Chondrocyte (in vitro differentiated cells): ENCODE data around the gene CRABP1. TPM values are rescaled to one million over a fixed set of nuclear protein-coding genes. Genes with fewer than 3 reads are reported as not detected.
A peak's percentile ranks its signal among the peaks of the same experiment; 100 is the strongest.

Experiments used
- DNase-seq: peaks from one replicate; pipeline ENCODE4 v3.0.0; 2021; ENCODE audit warnings: mixed read lengths, low spot score
- H3K27ac Mint-ChIP-seq: one replicate; pipeline ENCODE4 v1.8.0; 2021; ENCODE audit warnings: mild to moderate bottlenecking, moderate library complexity, mixed read lengths; ENCODE audit not compliant: unreplicated experiment
- H3K27me3 Mint-ChIP-seq: 2 replicates; pipeline ENCODE4 v1.8.0; 2021; ENCODE audit warnings: low read depth, mixed read lengths
- H3K36me3 Mint-ChIP-seq: 2 replicates; pipeline ENCODE4 v1.8.0; 2021; ENCODE audit warnings: low read depth, mixed read lengths
- H3K4me1 Mint-ChIP-seq: 2 replicates; pipeline ENCODE4 v1.8.0; 2021; ENCODE audit warnings: low read depth, mild to moderate bottlenecking, mixed read lengths
- H3K4me3 Mint-ChIP-seq: one replicate; pipeline ENCODE4 v1.8.0; 2021; ENCODE audit warnings: mild to moderate bottlenecking, moderate library complexity, mixed read lengths; ENCODE audit not compliant: unreplicated experiment
- H3K9me3 Mint-ChIP-seq: 2 replicates; pipeline ENCODE4 v1.8.0; 2021; ENCODE audit warnings: low read depth, mixed read lengths
- total RNA-seq: library from RNA; stranded (reverse); gene quantifications from 3 replicates; pipeline ENCODE4 v1.2.1, GENCODE V29; 2021
- TF ChIP-seq, protein P1 (sequence below): fragments of 200-600 bp; sonication (generic); IDR thresholded peaks from 2 replicates; pipeline ENCODE4 v1.5.0; 2021; ENCODE audit warnings: antibody characterized with exemption, mild to moderate bottlenecking, moderate library complexity

Gene CRABP1
- total RNA-seq, 1 donor from 2014 or later: not detected

DNA sequence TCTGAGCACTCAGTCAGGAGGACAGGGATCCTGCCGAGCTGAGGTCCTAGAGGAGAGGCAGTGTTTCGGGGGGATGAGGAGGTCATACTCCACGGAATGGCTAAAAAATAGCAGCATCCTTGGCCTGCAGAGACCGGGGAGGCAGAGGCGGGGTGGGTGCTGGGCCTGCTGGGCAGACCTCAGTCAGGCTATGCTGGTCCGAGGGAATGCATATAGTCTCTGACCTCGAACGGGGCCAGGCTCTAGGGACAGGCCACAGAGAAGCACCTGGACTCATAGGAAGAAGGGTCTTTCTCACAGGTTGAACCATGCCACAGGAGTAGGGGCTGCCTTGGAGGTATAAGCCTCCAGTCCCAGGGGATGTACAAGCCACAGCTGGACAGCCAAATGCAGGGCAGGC is 26.8 kb upstream of the CRABP1 start:
- DNase-seq: no peak
- H3K27ac Mint-ChIP-seq: no peak overlapping the region
- no peaks in the 10 kb centered on the region for H3K36me3 Mint-ChIP-seq
- H3K27me3 Mint-ChIP-seq: no peaks in the 10 kb centered on the region
- no peak overlapping the region for H3K4me3 Mint-ChIP-seq
- H3K9me3 Mint-ChIP-seq: no peaks in the 10 kb centered on the region
- no peaks in the 10 kb centered on the region for H3K4me1 Mint-ChIP-seq
- TF ChIP-seq, protein P1, sequence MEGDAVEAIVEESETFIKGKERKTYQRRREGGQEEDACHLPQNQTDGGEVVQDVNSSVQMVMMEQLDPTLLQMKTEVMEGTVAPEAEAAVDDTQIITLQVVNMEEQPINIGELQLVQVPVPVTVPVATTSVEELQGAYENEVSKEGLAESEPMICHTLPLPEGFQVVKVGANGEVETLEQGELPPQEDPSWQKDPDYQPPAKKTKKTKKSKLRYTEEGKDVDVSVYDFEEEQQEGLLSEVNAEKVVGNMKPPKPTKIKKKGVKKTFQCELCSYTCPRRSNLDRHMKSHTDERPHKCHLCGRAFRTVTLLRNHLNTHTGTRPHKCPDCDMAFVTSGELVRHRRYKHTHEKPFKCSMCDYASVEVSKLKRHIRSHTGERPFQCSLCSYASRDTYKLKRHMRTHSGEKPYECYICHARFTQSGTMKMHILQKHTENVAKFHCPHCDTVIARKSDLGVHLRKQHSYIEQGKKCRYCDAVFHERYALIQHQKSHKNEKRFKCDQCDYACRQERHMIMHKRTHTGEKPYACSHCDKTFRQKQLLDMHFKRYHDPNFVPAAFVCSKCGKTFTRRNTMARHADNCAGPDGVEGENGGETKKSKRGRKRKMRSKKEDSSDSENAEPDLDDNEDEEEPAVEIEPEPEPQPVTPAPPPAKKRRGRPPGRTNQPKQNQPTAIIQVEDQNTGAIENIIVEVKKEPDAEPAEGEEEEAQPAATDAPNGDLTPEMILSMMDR: no peak

DNA sequence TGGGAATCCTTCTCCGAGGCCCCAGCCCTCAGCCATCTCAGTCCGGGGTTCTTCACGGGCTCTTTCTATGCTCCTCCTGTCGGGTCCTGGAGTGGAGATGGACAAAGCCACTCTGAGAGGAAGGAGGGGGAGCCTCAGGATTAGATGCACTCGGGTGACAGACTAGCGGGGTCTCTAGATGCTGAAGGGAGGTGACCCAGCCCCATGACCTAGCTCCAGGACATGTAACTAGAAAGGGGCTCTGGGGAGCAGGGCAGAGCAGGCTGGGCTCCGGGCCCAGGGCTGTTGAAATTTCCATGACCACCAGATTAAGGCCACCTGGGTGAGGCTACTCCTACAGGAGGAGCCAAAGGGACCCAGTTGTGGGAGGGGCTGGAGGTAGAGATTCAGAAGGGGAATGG is 26.0 kb upstream of the CRABP1 start:
- DNase-seq: no peak
- H3K27ac Mint-ChIP-seq: no peak overlapping the region
- H3K4me3 Mint-ChIP-seq: no peak overlapping the region
- H3K9me3 Mint-ChIP-seq: no peaks in the 10 kb centered on the region
- H3K4me1 Mint-ChIP-seq: no peaks in the 10 kb centered on the region
- no peaks in the 10 kb centered on the region for H3K36me3 Mint-ChIP-seq
- no peaks in the 10 kb centered on the region for H3K27me3 Mint-ChIP-seq
- TF ChIP-seq, protein P1: no peak

DNA sequence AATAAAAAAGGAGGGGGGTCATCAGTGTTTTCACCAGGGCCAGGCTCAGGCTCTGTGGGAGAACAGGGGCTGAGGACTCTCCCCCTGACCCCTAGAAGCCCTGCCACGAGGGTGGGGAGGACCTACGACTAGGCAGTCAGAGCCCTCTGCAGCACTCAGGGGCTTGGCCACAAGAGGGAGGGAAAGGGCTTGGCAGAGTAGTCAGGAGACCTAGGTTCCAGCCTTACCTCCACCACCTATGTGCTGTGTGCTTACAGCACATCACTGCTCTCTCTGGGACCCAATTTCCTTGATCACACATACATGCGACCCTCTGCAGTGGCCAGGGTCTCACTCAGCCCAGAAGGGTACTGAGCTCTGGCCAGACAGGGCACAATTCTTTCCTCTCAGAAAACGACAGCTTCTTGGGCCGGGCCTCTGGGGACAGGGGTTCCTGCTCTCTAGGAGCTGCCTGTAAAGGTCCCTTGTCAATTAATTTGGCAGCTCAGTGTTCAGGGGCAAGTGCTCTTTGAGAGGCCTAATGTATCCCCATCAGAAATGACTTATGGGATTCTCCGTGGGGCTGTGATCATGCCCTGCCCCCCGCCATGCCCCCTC is 24.4 kb upstream of the CRABP1 start:
- DNase-seq: no peak
- H3K27ac Mint-ChIP-seq: no peak overlapping the region
- TF ChIP-seq, protein P1: peak; percentile 58
- H3K9me3 Mint-ChIP-seq: no peaks in the 10 kb centered on the region
- H3K4me3 Mint-ChIP-seq: no peak overlapping the region
- H3K36me3 Mint-ChIP-seq: no peaks in the 10 kb centered on the region
- H3K4me1 Mint-ChIP-seq: no peaks in the 10 kb centered on the region
- no peaks in the 10 kb centered on the region for H3K27me3 Mint-ChIP-seq

DNA sequence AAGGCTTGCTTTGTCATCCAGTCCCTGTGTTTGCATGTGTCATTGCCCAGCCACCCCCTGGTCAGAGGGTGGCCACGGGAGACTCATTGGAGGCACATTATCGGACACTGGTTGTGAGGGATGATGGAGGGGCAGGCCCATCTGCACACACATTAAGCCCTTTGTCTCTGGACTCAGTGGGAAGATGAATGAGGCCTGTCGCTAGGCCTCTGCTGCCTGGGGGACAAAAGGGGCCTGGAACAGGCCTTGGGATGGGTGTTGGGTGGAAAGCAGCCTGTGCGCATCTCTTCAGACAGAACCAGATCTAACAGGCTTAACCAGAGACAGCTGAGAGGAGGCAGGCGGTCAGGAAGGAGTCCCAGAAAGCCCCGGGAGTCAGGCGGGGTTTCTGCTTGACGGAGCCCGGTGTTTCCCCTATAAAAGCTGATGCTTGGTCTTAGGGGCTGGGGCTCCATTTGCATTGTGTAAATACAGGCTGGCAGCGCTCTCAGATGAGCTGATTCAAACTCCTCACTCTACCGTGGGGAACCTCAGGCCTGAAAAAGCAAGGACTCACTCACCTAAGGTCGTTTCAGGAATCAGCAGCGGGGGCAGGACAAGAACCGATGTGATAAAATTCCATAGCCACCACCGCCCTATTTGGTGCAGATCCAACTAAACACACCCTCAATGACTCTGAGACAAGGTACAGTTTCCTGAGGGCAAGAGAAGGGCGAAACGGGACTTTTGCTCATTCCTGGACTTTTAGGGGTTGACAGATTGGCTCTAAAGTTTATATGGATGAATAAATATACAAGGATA is 23.7 kb upstream of the CRABP1 start:
- Mint-ChIP-seq H3K36me3 (no peaks in the 10 kb centered on the region), H3K27ac (no peak overlapping the region), H3K9me3 (no peaks in the 10 kb centered on the region), H3K4me3 (no peak overlapping the region), H3K27me3 (no peaks in the 10 kb centered on the region), H3K4me1 (no peaks in the 10 kb centered on the region)
- TF ChIP-seq, protein P1: no peak
- DNase-seq: no peak

DNA sequence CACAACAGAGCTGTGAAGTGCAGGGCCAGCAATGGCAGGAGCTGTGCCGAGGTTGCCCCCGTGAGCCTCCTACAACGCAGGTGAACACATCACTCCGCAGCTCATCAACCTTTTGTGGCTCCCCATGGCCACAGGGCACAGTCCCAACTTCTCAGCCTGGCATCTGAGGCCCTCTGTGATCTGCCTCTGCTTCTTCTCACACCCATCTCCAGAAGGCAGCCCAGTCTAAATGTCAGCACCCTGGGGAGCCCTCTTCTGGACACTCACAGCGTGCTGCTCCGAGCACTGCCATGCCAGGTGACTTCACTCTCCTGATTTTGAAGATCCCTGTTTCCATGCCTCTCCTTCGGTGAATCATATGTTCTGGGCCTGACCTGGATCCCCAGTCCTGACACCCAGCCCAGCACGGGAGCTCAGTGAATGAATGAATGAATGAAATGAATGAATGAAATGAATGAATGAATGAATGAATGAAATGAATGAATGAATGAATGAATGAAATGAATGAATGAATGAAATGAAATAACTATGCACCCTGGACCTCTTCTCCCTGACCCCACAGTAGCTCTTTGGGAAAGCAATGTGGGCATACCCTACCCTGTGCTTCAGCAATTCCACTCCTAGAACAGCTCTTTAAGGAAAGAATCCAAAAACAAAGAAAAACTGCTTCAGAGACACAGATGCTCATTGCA is 22.9 kb upstream of the CRABP1 start:
- H3K27ac Mint-ChIP-seq: no peak overlapping the region
- H3K9me3 Mint-ChIP-seq: no peaks in the 10 kb centered on the region
- H3K27me3 Mint-ChIP-seq: no peaks in the 10 kb centered on the region
- no peaks in the 10 kb centered on the region for H3K36me3 Mint-ChIP-seq
- H3K4me3 Mint-ChIP-seq: no peak overlapping the region
- peaks cover 5% of the 10 kb centered on the region for H3K4me1 Mint-ChIP-seq
- TF ChIP-seq, protein P1: peak; percentile 33
- no peak for DNase-seq
